GM23338 (cell line): ENCODE measurements around the gene CWH43. TPM values are rescaled to one million over a fixed set of nuclear protein-coding genes. Genes with fewer than 3 reads are reported as not detected.

Source experiments
- ATAC-seq: fragments of 200-7000 bp; cut with Tn5 transposase; 3 replicates; pipeline ENCODE4 v1.9.1; 2020
- DNase-seq: peaks from one replicate; pipeline ENCODE4 v3.0.0-alpha.2; 2015; ENCODE audit warnings: low spot score
- H2AFZ ChIP-seq: fragments of 200-600 bp; sonication (generic); 2 replicates; pipeline ENCODE4 v1.8.0; 2016; ENCODE audit warnings: antibody characterized with exemption, mild to moderate bottlenecking, moderate library complexity
- H3F3A ChIP-seq: fragments of 200-600 bp; sonication (generic); replicated peaks from 2 replicates; pipeline ENCODE4 v1.8.0; 2017; ENCODE audit warnings: antibody characterized with exemption, mixed run types, low read depth
- H3K27ac ChIP-seq: fragments of 200-600 bp; sonication (generic); 2 replicates; pipeline ENCODE4 v1.6.1; 2016; ENCODE audit warnings: low read depth
- H3K27me3 ChIP-seq: fragments of 200-600 bp; sonication (generic); 2 replicates; pipeline ENCODE4 v1.8.0; 2016; ENCODE audit warnings: mild to moderate bottlenecking, mixed run types, moderate library complexity; ENCODE audit not compliant: insufficient read depth
- H3K36me3 ChIP-seq: fragments of 200-600 bp; sonication (generic); 2 replicates; pipeline ENCODE4 v1.8.0; 2016; ENCODE audit warnings: mild to moderate bottlenecking; ENCODE audit not compliant: insufficient read depth
- H3K4me1 ChIP-seq: fragments of 200-600 bp; sonication (generic); 2 replicates; pipeline ENCODE4 v1.8.0; 2016; ENCODE audit warnings: mild to moderate bottlenecking, moderate library complexity; ENCODE audit not compliant: insufficient read depth
- H3K4me2 ChIP-seq: fragments of 200-600 bp; sonication (generic); 2 replicates; pipeline ENCODE4 v1.7.1; 2017; ENCODE audit warnings: mixed run types
- H3K4me3 ChIP-seq: fragments of 200-600 bp; sonication (generic); 2 replicates; pipeline ENCODE4 v1.6.1; 2016; ENCODE audit warnings: mixed run types
- H3K79me2 ChIP-seq: fragments of 200-600 bp; sonication (generic); replicated peaks from 2 replicates; pipeline ENCODE4 v1.8.0; 2017; ENCODE audit warnings: mild to moderate bottlenecking; ENCODE audit not compliant: insufficient read depth
- H3K9me2 ChIP-seq: fragments of 200-600 bp; sonication (generic); 2 replicates; pipeline ENCODE4 v1.8.0; 2017; ENCODE audit not compliant: insufficient read depth
- H4K20me1 ChIP-seq: fragments of 200-600 bp; sonication (generic); replicated peaks from 2 replicates; pipeline ENCODE4 v1.8.0; 2017; ENCODE audit warnings: mild to moderate bottlenecking; ENCODE audit not compliant: insufficient read depth
- H3K27ac Mint-ChIP-seq: 2 replicates; pipeline ENCODE4 v1.8.0; 2020; ENCODE audit warnings: inconsistent platforms, mild to moderate bottlenecking, moderate library complexity, mixed read lengths
- H3K27me3 Mint-ChIP-seq: 3 replicates; pipeline ENCODE4 v1.8.0; 2022; ENCODE audit warnings: low read depth, mild to moderate bottlenecking, moderate library complexity, mixed read lengths, inconsistent platforms; ENCODE audit not compliant: insufficient read depth, poor library complexity
- H3K36me3 Mint-ChIP-seq: 3 replicates; pipeline ENCODE4 v1.8.0; 2021; ENCODE audit warnings: low read depth, mild to moderate bottlenecking, inconsistent platforms, moderate library complexity, mixed read lengths
- H3K4me1 Mint-ChIP-seq: 3 replicates; pipeline ENCODE4 v1.8.0; 2020; ENCODE audit warnings: mild to moderate bottlenecking, inconsistent platforms, mixed read lengths
- H3K4me3 Mint-ChIP-seq: 3 replicates; pipeline ENCODE4 v1.8.0; 2021; ENCODE audit warnings: moderate library complexity, mild to moderate bottlenecking, inconsistent platforms, mixed read lengths
- H3K9me3 Mint-ChIP-seq: 3 replicates; pipeline ENCODE4 v1.8.0; 2020; ENCODE audit warnings: moderate library complexity, mild to moderate bottlenecking, inconsistent platforms, mixed read lengths
- CTCF ChIP-seq, 2 experiments: fragments of 200-600 bp in 1 of 2; sonication (generic) in 1 of 2; conservative IDR thresholded peaks; 2 replicates each; pipeline versions ENCODE4 v1.5.1 to v1.6.1; 2016 to 2017; ENCODE audit warnings: antibody characterized with exemption in 2 of 2, low read depth in 2 of 2, mild to moderate bottlenecking in 2 of 2, moderate library complexity in 1 of 2
- ETS1 ChIP-seq: IDR thresholded peaks from 2 replicates; pipeline ENCODE4 v1.6.1; 2016; ENCODE audit warnings: antibody characterized with exemption
- EZH2 ChIP-seq: fragments of 200-600 bp; sonication (generic); IDR thresholded peaks from one replicate; pipeline ENCODE4 v1.8.0; 2017; ENCODE audit warnings: antibody characterized with exemption, mild to moderate bottlenecking, low read depth; ENCODE audit not compliant: unreplicated experiment
- EZH2phosphoT487 ChIP-seq: fragments of 200-600 bp; sonication (generic); IDR thresholded peaks from one replicate; pipeline ENCODE4 v1.8.1; 2018; ENCODE audit warnings: antibody characterized with exemption; ENCODE audit not compliant: unreplicated experiment
- JUNB ChIP-seq: IDR thresholded peaks from one replicate; pipeline ENCODE4 v1.6.1; 2016; ENCODE audit warnings: antibody characterized with exemption; ENCODE audit not compliant: unreplicated experiment
- NANOG ChIP-seq: IDR thresholded peaks from 2 replicates; pipeline ENCODE4 v1.6.1; 2016; ENCODE audit warnings: antibody characterized with exemption, borderline replicate concordance
- POLR2AphosphoS5 ChIP-seq: IDR thresholded peaks from 2 replicates; pipeline ENCODE4 v1.6.1; 2016; ENCODE audit warnings: antibody characterized with exemption, low read depth
- REST ChIP-seq: IDR thresholded peaks from one replicate; pipeline ENCODE4 v1.6.1; 2018; ENCODE audit warnings: antibody characterized with exemption; ENCODE audit not compliant: unreplicated experiment
- STAT1 ChIP-seq: IDR thresholded peaks from one replicate; pipeline ENCODE4 v1.6.1; 2016; ENCODE audit warnings: antibody characterized with exemption; ENCODE audit not compliant: unreplicated experiment
- ZNF114 ChIP-seq: fragments of 250-450 bp; sonication (Bioruptor Pico); IDR thresholded peaks from 2 replicates; pipeline ENCODE4 v1.5.0; 2020; ENCODE audit warnings: mild to moderate bottlenecking, moderate library complexity
- ZNF331 ChIP-seq: fragments of 250-450 bp; sonication (Bioruptor Pico); IDR thresholded peaks from 2 replicates; pipeline ENCODE4 v1.5.0; 2020; ENCODE audit warnings: low read depth, mild to moderate bottlenecking, moderate library complexity
- polyA plus RNA-seq: library from polyadenylated mRNA; unstranded; fragments of >200 nt; fragmentation: Nextera tagmentation; extraction: Ambion mirVana; gene quantifications from 2 replicates; pipeline ENCODE4 v1.2.1, GENCODE V29; 2016
- total RNA-seq: library from RNA; depleted of rRNA; stranded (reverse); fragments of >200 nt; shearing (Covaris generic); gene quantifications from 2 replicates; pipeline ENCODE4 v1.2.3, GENCODE V29; 2014

CWH43 gene
- total and polyA plus RNA-seq, 2 experiments from 2014 or later: not detected

GRCh38 chr4:49058306-49058705, 72.2 kb downstream of the CWH43 start:
- Histone ChIP-seq H2AFZ (no peak overlapping the region), H3K4me1 (no peaks in the 10 kb centered on the region), H3K27ac (no peak overlapping the region), H3K27me3 (no peaks in the 10 kb centered on the region), H3K36me3 (peaks cover 3% of the 10 kb centered on the region; the same call in 1 of the 2 replicates), H3K4me3 (no peak overlapping the region), H3K4me2 (no peak overlapping the region), H4K20me1 (no peaks in the 10 kb centered on the region), H3K9me2 (no peaks in the 10 kb centered on the region), H3K79me2 (no peaks in the 10 kb centered on the region), H3F3A (no peaks in the 10 kb centered on the region)
- TF ChIP-seq NANOG (no peak), ETS1 (no peak)
- Mint-ChIP-seq H3K4me3 (no peak overlapping the region), H3K4me1 (no peaks in the 10 kb centered on the region), H3K36me3 (peaks cover 10% of the 10 kb centered on the region; the same call in 2 of the 3 replicates), H3K27ac (no peak overlapping the region), H3K9me3 (peaks cover 88% of the 10 kb centered on the region), H3K27me3 (peaks cover 2% of the 10 kb centered on the region)
- ATAC-seq (no peak), DNase-seq (no peak)

GRCh38 chr4:49063670-49064069, 77.6 kb downstream of the CWH43 start:
- Histone ChIP-seq H3F3A (no peaks in the 10 kb centered on the region), H3K4me1 (no peaks in the 10 kb centered on the region), H3K79me2 (no peaks in the 10 kb centered on the region), H3K27ac (no peak overlapping the region), H4K20me1 (no peaks in the 10 kb centered on the region), H3K36me3 (no peaks in the 10 kb centered on the region), H2AFZ (no peak overlapping the region), H3K4me3 (no peak overlapping the region), H3K27me3 (no peaks in the 10 kb centered on the region), H3K9me2 (no peaks in the 10 kb centered on the region), H3K4me2 (no peak overlapping the region)
- DNase-seq: no peak
- Mint-ChIP-seq H3K36me3 (peaks cover 18% of the 10 kb centered on the region), H3K4me1 (no peaks in the 10 kb centered on the region), H3K9me3 (peaks cover 94% of the 10 kb centered on the region), H3K4me3 (no peak overlapping the region), H3K27me3 (peaks cover 5% of the 10 kb centered on the region), H3K27ac (no peak overlapping the region)
- no peak for ATAC-seq
- no peak for TF ChIP-seq ETS1
- TF ChIP-seq JUNB: no peak
- no peak for TF ChIP-seq CTCF (conservative IDR thresholded peaks at IDR 0.05; ENCODE audit: low read depth in 2 of 2)
- TF ChIP-seq STAT1: no peak
- no peak for TF ChIP-seq ZNF331 (CRISPR knock-in tag)
- TF ChIP-seq ZNF114: no peak
- TF ChIP-seq REST: no peak
- TF ChIP-seq EZH2phosphoT487: no peak
- TF ChIP-seq EZH2: no peak
- TF ChIP-seq NANOG: no peak
- no peak for TF ChIP-seq POLR2AphosphoS5
